GM18951 (cell line): ENCODE measurements around the gene HMBS.
"Not testable (repeated sequence)": the region's sequence is repeated elsewhere in the genome, so short reads cannot be mapped to it uniquely, and the experiment has no call there.

ENCODE experiments used
- POLR2A ChIP-seq: IDR thresholded peaks from 4 replicates; pipeline ENCODE4 v1.6.1; 2011; ENCODE audit warnings: mild to moderate bottlenecking; ENCODE audit not compliant: insufficient read length, insufficient read depth; ENCODE audit errors: extremely low read depth
- in situ Hi-C: fragments of 300-500 bp; cut with MboI; formaldehyde crosslinking; loops from one replicate; pipeline ENCODE4 v1.12.0; 2022; ENCODE audit warnings: low sequenced_read_pairs, mixed read lengths, inconsistent platforms; ENCODE audit not compliant: unreplicated experiment

Gene HMBS

DNA sequence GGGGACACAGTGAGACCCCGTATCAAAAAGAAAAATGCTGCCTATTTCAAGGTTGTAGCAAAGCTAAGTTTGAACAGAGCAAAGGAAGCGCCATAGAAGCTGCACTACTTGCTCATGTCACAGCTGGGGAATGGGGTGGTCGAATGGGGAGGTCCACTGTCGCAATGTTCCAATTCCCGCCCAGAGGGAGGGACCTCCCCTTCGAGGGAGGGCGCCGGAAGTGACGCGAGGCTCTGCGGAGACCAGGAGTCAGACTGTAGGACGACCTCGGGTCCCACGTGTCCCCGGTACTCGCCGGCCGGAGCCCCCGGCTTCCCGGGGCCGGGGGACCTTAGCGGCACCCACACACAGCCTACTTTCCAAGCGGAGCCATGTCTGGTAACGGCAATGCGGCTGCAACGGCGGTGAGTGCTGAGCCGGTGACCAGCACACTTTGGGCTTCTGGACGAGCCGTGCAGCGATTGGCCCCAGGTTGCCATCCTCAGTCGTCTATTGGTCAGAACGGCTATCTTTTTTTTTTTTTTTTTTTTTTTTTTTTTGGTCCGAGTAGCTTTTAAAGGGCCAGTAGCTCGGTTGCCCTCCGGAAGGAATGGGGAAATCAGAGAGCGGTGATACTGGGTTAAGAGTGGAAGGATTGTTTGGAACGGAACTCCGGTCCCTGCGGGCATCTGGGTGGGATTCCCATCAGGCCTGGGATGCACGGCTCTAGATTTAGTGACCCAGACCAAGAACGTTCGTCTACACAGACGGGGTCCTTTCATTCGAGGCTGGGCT lies at the start of gene HMBS:
HMBS (plus strand) TSS at position 219 of the 774 bp plus-strand sequence; CDS start at position 372, 153 bp downstream.
- in situ Hi-C loops: no loop called here
- TF ChIP-seq POLR2A: peak; percentile 94

DNA sequence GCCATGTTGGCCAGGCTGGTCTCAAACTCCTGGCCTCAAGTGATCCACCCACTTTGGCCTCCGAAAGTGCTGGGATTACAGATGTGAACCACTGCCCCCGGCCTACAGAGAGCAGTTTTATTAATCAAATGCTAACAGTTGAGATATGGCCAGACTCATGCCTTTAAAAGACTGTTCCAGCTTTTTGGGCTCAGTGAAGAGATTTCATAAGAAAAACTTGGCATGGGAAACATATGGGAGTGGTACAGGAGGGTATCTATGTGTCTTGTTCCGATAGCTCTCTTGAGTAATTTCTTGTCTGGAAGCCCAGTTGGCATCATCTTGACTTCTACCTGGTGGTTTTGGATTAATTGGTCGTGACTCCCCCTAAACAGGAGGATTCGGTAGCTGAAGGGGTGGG lies 45.8 kb upstream of the HMBS start:
- no peak for TF ChIP-seq POLR2A
- in situ Hi-C loops: no loop called here

DNA sequence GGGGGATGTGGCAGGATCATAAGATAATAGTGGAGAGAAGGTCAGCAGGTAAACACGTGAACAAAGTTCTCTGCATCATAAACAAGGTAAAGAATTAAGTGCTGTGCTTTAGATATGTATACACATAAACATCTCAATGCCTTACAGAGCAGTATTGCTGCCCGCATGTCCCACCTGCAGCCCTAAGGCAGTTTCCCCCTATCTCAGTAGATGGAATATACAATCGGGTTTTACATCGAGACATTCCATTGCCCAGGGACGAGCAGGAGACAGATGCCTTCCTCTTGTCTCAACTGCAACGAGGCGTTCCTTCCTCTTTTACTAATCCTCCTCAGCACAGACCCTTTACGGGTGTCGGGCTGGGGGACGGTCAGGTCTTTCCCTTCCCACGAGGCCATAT lies 45.2 kb upstream of the HMBS start:
- in situ Hi-C loops: not testable (repeated sequence)

DNA sequence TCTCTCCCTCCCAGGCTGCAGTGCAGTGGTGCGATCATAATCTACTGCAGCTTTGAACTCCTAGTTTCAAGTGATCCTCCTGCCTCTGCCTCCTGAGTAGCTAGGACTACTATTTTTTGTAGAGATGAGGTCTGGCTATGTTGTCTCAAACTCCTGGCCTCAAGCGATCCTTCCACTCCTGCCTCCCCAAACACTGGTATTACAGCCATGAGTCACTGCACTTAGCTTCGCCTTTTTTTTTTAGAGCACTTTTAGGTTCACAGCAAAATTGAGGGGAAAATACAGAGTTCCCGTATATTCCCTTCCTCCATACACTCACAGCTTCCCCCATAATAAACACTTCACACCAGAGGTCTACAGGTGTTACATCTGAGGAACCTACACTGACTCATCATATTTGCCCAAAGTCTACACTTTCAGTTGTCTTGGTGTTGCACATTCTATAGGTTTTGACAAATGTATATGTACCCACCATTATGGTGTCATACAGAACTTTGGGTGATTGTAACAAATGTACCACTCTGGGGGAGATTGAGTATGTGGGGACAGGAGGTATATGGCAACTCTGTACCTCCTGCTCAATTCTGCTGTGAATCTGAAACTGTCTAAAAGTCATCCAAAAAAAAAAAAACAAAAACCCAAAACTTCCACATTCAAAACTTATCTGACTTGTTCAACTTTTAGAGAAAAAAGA lies 42.7 kb upstream of the HMBS start:
- no peak for TF ChIP-seq POLR2A
- in situ Hi-C loops: no loop called here

DNA sequence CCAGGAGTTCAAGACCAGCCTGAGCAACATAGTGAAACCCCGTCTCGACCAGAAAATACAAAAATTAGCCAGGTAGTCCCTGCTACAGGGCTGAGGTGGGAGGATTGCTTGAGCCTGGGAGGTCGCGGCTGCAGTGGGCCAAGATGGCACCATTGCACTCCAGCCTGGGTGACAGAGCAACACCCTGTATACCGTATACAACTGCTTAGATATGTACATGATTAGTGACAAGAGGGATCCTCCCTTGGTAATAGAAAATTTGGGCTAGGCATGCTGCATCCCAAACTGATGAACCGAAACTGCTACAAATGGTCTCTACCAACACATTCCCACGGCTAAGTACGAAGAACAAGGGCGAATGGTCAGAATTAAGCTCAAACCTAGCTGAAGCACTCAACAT lies 41.8 kb upstream of the HMBS start:
- in situ Hi-C loops: no loop called here
- TF ChIP-seq POLR2A: no peak

DNA sequence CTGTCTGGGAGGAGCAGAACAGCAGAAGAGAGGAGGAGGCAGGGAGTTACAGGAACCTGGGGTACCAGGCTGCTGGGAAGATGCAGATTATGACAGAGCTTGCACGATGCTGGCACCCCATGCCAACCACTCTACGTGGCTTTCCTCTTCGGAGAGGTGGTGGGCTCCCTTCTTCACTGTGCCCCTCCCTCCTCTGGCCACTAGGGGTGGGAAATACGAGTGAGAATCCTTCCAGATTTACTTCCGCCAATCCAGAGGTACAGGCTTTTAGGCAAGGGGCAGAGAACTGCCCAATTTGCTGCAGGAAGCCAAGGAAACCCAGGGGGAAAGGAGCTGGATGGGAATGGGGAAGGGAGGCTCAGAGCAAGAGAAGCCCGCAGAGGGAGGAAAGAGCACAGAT lies 40.0 kb upstream of the HMBS start:
- TF ChIP-seq POLR2A: no peak
- in situ Hi-C loops: no loop called here

DNA sequence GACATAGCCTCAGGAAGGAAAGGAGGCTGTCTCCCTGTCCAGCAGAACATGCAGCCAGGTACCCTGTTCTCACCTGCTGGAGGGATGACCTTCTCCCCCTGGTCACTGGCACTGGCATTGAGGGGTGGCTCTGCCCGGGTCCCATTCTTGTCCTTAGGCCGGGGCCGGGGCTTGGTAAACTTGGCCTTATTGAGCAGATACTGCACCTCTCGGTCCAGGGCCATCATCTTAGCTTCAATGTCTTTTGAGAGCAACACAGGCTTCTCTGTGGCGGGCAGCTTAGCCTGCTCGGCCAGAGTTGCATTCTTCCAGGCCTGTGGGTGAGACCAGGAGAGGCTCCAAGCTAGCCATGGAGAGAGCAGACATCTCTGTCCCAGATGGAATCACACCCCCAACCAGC lies 38.2 kb upstream of the HMBS start:
- TF ChIP-seq POLR2A: no peak
- in situ Hi-C loops: no loop called here

DNA sequence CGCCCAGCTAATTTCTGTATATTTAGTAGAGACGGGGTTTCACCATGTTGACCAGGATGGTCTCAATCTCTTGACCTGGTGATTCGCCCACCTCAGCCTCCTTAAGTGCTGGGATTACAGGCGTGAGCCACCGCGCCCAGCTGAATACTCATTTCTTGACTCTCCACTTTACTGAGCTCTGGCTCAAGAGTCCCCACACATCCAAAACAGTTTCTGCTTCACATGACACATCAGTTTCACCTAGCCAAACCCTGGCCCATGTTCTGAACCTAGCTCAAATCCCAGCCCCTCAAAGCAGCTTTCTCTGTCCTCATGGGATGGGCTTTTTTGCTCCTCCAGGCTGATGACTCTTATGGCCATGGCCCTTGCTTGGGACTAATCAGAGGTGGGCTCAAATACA lies 37.5 kb upstream of the HMBS start:
- in situ Hi-C loops: no loop called here
- no peak for TF ChIP-seq POLR2A

DNA sequence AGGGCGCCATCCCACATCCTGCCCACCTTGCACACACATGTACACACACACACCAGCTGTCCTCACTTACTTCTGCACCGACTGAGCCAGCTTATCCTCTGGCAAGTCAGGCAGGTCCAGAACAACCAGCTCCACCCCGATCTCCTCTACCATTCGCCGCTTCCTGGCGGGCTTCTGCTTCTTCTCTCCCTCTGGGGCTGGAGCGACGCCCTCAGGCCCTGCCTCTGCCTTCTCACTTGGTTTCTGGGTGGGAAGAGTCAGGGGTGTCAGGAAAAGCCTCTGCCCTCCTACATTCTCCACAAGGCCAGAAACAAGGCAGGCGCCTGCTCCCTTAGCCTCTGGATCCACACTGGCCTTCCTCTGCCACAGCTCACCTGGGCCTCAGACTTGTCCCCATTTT lies 36.0 kb upstream of the HMBS start:
- no peak for TF ChIP-seq POLR2A
- in situ Hi-C loops: no loop called here

DNA sequence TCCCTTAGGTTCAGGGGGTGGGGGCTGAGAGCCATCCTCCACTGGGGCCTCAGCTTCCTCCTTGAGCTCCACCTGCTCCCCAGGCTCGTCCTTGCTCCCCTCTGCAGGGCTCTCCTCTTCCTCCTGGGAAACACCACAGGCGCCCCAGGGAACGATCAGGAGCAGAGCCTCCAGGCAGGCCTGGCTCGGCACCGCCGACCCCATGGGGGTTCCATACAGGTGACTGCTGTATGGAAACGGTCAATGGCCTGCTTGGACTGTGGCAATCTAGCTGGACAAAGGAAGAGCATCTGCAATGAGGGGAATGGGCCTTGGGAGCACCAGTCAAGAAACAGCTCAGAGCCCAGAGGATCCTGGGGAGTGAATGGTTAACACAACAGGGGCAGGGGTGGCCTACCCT lies 35.6 kb upstream of the HMBS start:
- in situ Hi-C loops: no loop called here
- no peak for TF ChIP-seq POLR2A

DNA sequence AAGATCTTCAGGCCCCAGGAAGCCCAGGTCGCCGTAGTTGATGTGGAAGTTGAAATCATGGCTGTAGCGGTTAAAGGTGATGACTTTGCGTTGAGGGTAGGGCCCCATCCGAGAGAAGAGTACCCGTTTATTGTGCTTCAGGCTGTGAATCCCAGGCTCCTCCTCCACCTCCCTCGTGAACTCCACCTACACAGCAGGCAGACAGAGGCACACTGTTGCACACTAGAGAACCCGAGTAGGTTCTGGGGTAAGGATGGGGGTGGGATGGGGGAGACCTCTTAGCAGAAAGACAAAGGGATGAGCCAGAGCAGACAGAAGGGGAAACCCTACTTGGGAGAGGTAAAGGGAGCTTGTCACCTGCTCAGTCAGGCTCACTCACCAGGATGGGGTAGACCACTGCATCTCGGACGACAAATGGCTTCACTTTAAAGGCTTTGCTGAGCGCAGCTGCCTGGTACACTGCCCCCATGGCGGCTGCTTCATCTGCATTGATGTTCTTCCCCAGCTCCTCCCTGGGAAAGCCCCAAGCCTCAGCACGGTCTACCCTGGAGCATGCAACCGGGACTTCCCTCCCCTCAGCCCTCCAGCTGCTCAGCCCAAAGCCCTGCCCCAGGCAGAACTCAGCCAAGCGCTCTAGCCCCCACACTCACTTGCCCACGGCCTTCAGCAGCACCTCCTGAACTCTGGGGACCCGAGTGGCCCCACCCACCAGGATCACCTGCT lies 33.1 kb upstream of the HMBS start:
- TF ChIP-seq POLR2A: peak; percentile 38
- in situ Hi-C loops: no loop called here

DNA sequence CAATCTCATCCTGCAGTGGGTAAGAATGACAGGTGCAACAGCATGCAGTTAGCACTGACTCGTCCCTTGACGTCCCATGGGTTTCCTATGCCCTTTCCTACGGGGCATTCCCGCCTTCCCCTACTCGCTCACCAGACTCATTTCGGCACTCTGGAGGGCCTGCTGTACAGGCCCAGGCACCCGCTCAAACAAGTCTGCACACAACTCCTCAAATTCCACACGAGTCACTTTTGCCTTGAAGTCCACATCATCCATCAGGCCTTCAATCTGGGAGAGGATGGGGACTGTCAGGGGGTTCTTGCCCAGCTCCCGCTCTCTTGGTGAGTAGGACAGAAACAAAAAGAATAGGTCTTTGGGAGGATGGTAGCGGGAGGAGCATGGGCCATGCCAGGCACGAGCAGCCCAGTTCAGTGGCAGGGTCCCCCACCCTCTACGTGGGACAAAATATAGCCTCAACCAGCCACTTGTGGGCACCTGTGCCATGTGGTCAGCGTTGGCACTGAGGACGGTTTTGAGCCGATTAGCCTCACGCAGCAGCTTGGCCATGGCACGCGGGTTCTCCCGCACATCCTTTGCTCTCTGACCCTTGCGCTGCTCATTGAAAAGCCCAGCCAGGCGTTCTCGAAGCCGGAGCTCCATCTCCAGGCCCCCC lies 32.4 kb upstream of the HMBS start:
- in situ Hi-C loops: no loop called here
- no peak for TF ChIP-seq POLR2A

DNA sequence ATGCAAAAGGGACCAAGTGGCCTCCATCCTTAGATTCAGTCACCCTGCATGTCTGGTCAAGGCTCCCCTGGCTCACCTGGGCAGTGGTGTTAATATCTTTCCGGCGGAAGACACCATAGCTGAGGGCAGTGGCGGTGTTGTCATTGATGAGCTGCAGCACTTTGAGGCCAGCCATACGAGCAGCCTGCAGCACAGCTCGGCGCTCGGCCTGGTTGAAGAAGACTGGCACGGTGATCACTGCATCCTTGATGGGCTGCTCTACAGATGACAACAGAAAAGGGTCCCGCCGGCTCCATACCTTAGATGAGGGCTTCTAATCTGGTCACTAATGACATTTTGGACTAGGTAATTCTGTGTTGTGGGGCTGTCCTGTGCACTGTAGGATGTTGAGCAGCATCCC lies 30.3 kb upstream of the HMBS start:
- no peak for TF ChIP-seq POLR2A
- in situ Hi-C loops: no loop called here
